H54 (cell line): ENCODE measurements around the gene OST4.

Source experiments
- DNase-seq: peaks from one replicate; pipeline ENCODE4 v3.0.0; 2011; ENCODE audit warnings: low spot score, mixed read lengths; ENCODE audit not compliant: insufficient read length
- FAIRE-seq: peaks from 3 replicates; lab custom pipeline; 2011; peaks lifted over from hg19 to GRCh38; lab: Jason Lieb, UNC
- POLR2A ChIP-seq: IDR thresholded peaks from 2 replicates; pipeline ENCODE4 v1.6.1; 2011; ENCODE audit warnings: low read depth, mild to moderate bottlenecking, low read length

Gene OST4

GRCh38 chr2:27059141-27059820 lies 12.2 kb downstream of the OST4 start:
- DNase-seq = no peak
- no peak for TF ChIP-seq POLR2A
- no peak for FAIRE-seq

- DNase-seq (no peak), FAIRE-seq (no peak)
- TF ChIP-seq POLR2A = no peak
Observed at GRCh38 chr2:27058210-27058609, 13.2 kb downstream of the OST4 start.

DNA sequence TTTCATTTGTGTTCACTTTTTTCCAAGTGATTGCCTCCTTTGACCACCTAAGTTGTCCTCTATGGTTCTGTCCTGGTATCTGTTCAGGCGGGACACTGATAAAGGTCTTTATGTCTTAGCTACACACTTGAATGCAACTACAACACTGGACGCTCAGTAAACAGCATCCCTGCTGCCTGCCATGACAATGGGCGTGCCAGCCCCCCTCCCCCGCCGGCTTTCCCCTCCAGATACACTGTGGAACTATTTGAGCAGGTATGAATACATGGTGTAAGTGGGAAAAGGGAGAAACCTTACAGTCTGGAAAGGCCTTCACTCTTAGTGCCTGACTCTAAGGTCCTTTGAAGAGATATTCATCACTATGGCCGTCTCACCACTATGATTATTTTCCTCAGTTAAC lies 14.3 kb downstream of the OST4 start:
- FAIRE-seq = no peak

GRCh38 chr2:27054721-27055120 lies 16.7 kb downstream of the OST4 start:
- no peak for DNase-seq
- no peak for FAIRE-seq
- TF ChIP-seq POLR2A = no peak

More for the DNA sequence above, 14.3 kb downstream of the OST4 start:
- TF ChIP-seq POLR2A = no peak
- no peak for DNase-seq

GRCh38 chr2:27053776-27054175 lies 17.7 kb downstream of the OST4 start:
- no peak for DNase-seq
- FAIRE-seq = no peak
- no peak for TF ChIP-seq POLR2A

DNA sequence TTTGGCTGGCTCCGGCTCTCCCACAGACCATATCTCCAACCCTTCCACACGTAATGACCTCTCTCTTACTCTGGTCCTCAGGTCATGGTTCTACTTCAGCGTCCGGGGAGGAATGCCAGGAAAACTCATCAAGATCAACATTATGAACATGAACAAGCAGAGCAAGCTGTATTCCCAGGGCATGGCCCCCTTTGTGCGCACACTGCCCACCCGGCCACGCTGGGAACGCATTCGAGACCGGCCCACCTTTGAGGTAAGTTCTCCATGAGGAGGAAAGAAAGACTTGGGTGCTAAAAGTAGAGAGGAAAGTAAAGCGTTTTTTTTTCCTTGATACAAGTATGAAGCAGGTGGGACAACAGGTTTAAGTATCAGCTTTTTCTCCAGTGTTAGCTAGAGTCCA lies 18.1 kb downstream of the OST4 start:
- no peak for DNase-seq
- FAIRE-seq = no peak
- no peak for TF ChIP-seq POLR2A

GRCh38 chr2:27051902-27052645 lies 19.4 kb downstream of the OST4 start:
- no peak for FAIRE-seq
- TF ChIP-seq POLR2A = peak; percentile 3; the same call in 1 of the 2 replicates
- DNase-seq = no peak

- DNase-seq = peak; percentile 97
Observed at GRCh38 chr2:27050996-27051901, 20.2 kb downstream of the OST4 start, which contains the start of gene AGBL5. AGBL5 (plus strand) TSS chr2:27051668; CDS start chr2:27052959, 1,291 bp downstream.

DNA sequence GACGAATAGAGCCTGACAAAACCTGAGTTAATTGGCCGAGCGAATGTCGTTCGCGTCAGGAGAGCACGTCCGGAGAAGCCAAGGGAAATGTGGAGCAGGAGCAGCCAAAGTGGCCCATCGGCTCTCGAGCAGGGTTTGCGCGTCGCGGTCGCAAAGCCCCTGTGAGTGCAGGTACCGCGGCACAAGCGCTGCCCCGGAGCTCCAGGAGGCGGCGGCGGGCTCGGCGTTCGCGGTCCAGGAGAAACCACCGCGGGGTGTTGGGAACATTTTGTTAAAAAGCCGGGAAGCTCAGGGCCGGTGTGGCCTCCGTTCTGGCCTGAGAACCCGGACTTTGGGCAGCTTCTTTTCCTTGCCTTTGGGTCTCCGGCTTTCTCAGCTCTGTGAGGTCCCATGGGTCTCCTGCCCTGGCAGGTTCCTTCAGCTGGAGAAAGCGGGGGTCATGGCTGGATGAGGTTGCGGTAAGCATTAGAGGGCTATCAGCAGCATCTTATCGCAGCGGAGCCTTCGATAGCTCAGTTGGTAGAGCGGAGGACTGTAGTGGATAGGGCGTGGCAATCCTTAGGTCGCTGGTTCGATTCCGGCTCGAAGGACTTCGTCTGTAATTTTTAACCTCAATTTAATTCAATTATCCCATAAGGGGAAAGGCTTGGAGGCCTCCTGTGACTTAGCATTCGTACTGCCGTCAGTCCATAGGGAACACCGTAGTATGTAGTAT lies 21.0 kb downstream of the OST4 start:
- peak; percentile 78 for FAIRE-seq
- TF ChIP-seq POLR2A = peak; percentile 92
- peak; percentile 80 for DNase-seq

More at GRCh38 chr2:27050996-27051901, 20.2 kb downstream of the OST4 start, which contains the start of gene AGBL5:
- TF ChIP-seq POLR2A = peak; percentile 19; the same call in 1 of the 2 replicates
- no peak for FAIRE-seq

GRCh38 chr2:27049422-27050280 lies 21.8 kb downstream of the OST4 start:
- DNase-seq (peak; percentile 53), FAIRE-seq (no peak)
- no peak for TF ChIP-seq POLR2A

- TF ChIP-seq POLR2A = no peak
- DNase-seq (no peak), FAIRE-seq (no peak)
Observed at GRCh38 chr2:27042985-27043634, 28.3 kb downstream of the OST4 start.
